Right kidney (tissue), 1 donor: ENCODE results near the gene ST6GAL2.

ENCODE experiments used
- DNase-seq: peaks from one replicate; pipeline ENCODE4 v3.0.0-alpha.2; 2016

ST6GAL2 gene

GRCh38 chr2:106864051-106864450 is 21.9 kb downstream of the ST6GAL2 start:
- DNase-seq = no peak

DNA sequence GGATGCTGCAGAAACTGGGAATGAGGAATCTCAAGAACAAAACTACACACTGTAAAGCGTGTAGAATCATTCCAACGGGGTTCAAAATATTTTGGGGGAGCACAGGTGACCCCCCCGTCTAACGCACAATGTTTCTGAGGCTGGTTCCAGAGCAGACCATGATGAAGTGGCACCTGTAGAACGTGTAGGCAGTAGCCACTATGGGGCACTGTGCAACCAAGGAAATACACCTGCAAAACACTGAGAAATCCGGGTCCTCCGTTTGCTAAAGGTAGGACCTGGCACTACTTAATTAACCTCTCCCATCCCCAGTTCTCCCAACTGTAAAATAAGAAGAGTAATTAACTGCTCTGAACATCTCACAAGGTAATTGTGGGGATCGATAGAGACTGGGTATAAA is 22.6 kb downstream of the ST6GAL2 start:
- DNase-seq = no peak

DNA sequence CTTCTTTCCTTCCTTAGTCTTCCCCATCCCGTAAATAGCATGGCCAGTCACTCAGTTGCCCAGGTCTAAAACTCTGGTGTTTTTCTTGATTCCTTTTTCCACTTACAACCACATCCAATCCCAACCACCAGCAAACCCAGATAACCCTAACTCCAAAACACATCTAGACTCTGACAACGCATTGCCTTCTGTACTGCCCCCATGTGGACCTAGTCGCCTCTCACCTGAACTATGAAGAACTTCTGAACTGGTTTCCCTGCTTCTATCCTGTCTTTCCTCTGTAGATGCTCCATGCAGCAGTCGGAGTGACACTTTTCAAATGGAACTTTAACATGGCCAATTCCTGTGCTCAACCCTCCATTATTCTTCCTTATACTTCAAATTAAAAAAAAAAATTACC is 26.5 kb downstream of the ST6GAL2 start:
- no peak for DNase-seq

DNA sequence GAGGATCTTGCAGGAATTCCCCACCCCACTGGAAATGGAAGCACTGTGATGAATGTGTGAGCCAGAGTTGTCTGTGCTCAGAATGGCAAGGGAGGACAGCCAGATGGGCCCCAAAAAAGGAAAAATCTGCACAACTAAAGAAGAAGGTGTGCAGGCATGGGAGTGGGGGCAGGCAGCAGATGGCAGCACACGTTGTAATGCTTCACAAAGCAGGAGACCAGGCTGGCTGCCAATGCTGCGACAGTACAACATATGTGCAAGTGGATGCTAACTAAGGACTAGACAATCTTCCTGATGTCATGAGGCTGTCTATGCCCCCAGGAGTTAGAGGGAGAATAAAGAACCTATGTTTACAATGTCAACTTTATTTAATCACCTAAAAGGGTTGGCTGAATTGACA is 27.2 kb downstream of the ST6GAL2 start:
- DNase-seq = no peak

DNA sequence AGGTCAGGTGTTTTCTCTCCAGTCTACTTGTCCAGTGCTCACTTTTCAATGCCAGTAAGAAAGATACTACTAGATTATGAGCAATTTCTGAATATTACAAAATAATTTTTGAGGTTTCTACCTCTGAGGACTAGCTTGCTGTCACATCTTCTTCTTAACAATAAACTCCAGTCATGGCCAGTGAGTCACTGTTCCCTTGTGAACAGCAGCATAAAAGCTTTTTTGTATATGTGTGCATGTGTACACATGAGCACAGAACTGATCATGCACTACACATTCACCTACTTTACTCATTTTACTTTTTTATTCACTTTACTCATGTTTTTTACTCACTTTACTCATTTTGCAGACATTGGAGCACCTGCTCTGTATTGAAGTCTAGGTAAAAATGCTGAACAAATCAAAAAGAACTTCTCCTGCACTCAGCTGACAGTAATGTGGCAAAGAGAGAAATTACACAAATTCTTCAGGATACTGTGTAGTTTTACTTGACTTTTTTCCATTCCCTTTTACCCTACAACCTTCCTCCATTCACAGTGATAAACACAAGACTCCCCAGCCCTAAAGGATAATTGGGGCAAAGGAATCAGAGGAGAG is 28.0 kb downstream of the ST6GAL2 start:
- DNase-seq = no peak

GRCh38 chr2:106853631-106854030 is 32.3 kb downstream of the ST6GAL2 start:
- no peak for DNase-seq

GRCh38 chr2:106851881-106852501 is 34.0 kb downstream of the ST6GAL2 start:
- DNase-seq = no peak

DNA sequence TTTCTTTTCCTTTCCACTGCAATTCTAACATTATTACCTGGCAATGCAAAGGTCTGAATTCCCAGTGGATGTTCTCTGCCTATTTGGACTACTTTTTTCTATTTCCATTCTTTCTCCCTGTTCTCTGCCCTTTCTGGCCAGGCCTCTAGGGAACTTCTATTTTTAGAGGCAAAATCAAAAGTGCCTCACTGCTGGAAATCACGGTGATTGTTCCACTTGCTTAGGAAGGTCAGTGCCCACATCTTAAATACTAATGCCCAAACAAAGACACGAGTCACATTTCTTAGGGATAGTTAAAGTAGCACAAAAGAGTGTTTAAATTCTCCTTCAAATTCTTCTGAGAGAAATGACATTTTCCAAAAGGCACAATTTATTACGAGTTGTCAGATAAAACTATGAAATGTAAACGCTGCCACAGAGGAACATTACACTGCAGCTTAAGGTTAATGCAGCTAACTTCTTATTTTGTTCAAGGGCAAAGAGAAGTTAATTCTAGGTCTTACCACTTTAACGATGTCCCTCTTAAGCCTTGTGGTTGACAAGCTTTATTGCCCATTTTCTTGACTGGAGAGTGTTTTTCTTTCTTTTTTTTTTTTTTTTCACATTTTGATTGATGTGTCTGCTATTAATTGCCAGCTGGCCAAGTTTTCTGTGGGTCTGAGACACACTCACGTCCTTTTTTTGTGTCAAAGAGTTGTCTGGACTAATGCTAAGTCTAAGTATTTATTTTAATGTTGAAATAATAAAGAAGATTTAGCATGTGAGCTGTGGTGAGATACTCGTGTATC is 34.7 kb downstream of the ST6GAL2 start:
- DNase-seq = no peak

GRCh38 chr2:106849253-106849652 is 36.7 kb downstream of the ST6GAL2 start:
- DNase-seq = no peak

- no peak for DNase-seq
Measured at GRCh38 chr2:106847366-106847765, 38.6 kb downstream of the ST6GAL2 start.

DNA sequence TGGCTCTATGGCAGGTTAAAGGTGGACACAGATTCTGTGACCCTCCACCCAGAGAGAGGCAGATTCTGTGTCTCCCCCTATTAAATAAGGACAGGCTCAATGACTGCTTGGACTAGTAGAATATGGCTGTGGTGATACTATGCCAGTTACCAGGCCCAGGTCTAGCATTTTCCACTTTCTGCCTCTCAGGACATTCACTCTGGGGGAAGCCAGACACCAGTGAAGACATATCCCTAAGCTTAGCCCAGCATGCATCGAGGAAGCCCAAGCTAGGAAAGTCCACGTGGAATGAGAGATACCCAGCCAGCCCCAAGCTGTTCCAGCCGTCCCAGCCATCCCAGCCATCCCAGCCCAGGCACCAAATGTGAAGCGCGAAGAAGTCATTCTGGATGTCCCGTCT is 40.3 kb downstream of the ST6GAL2 start:
- no peak for DNase-seq

GRCh38 chr2:106843910-106844250 is 42.1 kb downstream of the ST6GAL2 start:
- DNase-seq = no peak

GRCh38 chr2:106843001-106843909 is 42.7 kb downstream of the ST6GAL2 start:
- no peak for DNase-seq

DNA sequence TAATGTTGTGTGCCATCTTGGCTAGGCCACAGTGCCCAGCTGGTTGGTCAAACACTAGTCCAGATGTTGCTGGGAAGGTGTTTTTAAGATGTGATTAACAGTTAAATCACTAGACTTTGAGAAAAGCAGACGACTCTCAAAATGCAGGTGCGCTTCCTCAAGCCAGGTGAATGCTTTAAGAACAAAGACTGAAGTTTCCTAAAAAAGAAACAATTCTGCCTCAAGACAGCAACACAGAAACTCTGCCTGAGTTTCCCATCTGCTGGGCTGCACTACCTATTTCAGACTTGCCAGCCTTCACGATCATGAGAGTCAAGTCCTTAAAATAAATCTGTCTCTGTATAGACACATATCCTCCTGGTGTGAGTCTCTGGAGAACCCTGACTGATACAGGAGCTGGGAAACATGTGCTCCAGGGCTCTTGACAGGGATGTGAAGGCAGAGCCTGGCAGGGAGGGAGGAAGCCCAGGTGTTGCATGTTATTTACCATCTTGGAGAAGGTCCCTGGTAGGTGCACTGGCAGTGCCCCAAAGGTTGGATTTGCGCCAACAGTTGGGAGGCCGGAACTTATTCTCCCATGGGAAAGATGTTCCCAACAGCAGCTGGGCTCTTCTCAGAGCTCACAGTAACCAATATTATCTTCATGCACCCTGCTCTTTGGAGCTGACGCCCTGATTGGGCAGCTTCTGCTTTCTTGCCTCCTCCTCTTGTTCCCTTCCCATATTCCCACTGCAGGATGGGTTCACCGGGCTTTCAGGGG is 43.9 kb downstream of the ST6GAL2 start:
- no peak for DNase-seq

GRCh38 chr2:106840818-106841217 is 45.1 kb downstream of the ST6GAL2 start:
- DNase-seq = no peak

DNA sequence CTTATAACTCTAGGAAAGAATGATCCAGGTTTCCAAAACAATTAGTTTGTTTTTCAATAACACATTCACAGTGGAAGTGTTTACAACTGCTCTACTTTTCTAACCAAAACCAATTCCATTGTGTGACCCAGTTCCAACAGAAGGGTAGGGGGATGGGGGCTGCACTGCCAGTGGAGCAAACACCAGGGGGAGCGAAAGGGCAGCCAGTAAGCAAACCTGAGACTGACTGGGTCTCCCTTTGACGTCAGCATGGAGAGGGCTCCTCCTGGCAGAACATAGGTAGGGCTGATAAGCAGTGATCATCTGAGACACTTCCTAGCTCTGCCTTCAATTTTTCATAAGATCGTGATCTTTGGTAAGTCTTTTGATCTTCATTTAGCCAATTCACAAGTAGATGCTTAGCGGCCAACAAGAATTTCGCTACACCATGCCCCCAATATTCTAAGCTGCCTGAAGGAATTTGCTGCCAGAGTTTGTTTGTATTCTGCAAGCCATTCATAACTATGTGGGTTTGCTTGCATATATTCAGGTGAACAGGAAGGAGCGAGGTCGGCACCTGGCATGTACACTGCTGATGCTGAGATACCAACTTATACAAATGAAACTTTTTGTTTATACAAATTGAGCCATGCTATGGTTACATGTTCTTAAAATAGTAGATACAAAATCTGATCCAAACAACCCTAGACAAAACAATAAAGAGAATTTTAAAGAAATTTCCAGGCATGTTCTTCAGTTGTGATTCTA is 45.9 kb downstream of the ST6GAL2 start:
- DNase-seq = no peak

GRCh38 chr2:106833256-106833655 is 52.7 kb downstream of the ST6GAL2 start:
- DNase-seq = no peak

GRCh38 chr2:106831816-106832569 is 54.0 kb downstream of the ST6GAL2 start:
- DNase-seq = no peak

- DNase-seq = no peak
Measured at GRCh38 chr2:106831241-106831640, 54.7 kb downstream of the ST6GAL2 start.

- no peak for DNase-seq
Measured at GRCh38 chr2:106830191-106830590, 55.8 kb downstream of the ST6GAL2 start.

DNA sequence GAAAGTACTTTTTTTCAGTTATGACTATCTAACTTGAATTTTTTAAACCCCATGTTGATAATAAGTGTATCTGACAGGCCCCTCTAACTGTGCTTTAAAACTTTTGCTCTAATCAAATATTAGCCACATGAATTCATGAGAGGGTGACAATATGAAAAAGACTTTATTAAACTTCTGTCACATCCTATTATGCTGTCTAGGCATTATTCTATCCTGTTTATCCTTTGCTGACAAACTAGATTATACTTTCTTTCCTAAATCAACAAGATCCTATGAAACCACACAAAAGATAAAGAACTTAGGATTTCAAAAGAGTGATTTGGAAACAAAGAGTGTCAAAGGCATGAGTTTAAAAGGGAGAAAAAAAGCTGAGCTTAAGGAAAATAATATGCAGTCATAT is 57.8 kb downstream of the ST6GAL2 start:
- no peak for DNase-seq
